GM12892 (cell line): ENCODE measurements around the gene CDH23.

Source experiments
- POLR2A ChIP-seq: IDR thresholded peaks from 2 replicates; pipeline ENCODE4 v1.6.1; 2011; ENCODE audit warnings: low read depth, low read length, control low read depth
- TAF1 ChIP-seq: IDR thresholded peaks from 2 replicates; pipeline ENCODE4 v1.6.1; 2011; ENCODE audit warnings: low read depth, mild to moderate bottlenecking, control low read depth, low read length, borderline replicate concordance

DNA sequence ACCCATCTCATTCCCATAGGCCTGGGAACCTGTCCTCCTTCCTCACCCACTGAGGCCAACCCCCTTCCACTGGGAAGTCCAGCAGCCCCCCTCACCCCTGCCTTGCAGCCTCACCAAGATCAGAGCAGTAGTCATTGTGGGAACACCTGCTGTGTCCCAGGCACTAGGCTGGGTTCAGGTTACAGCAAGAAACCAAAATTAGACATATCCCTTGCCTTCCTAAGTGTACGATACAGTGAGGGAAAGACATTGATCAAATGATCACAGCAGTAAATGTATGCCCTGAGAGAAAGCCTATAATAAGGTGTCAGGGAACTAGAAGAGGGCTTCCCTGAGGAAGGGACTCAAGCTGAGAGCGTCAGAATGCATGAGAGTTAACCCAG, 339.8 kb downstream of the CDH23 start:
- TF ChIP-seq POLR2A = no peak
- TF ChIP-seq TAF1 = no peak
